Stomach smooth muscle (tissue), 2 donors: ENCODE results near the gene UNC13B.

Experiments used
- H3K27ac ChIP-seq: one replicate; pipeline ENCODE4 v1.7.0; 2013; ENCODE audit warnings: mild to moderate bottlenecking, low read length, inconsistent platforms
- H3K27me3 ChIP-seq, 2 donors: one replicate each; pipeline ENCODE4 v1.7.0; 2013; ENCODE audit warnings: low read length in 2 of 2; ENCODE audit not compliant: insufficient read depth in 2 of 2, control insufficient read depth in 1 of 2
- H3K36me3 ChIP-seq, 2 donors: one replicate each; pipeline ENCODE4 v1.7.0; 2013; ENCODE audit warnings: low read length in 2 of 2; ENCODE audit not compliant: control insufficient read depth in 2 of 2, insufficient read depth in 2 of 2
- H3K4me1 ChIP-seq: one replicate; pipeline ENCODE4 v1.7.0; 2013; ENCODE audit warnings: low read length; ENCODE audit not compliant: control insufficient read depth, insufficient read depth
- H3K4me3 ChIP-seq, 2 donors: one replicate each; pipeline ENCODE4 v1.7.0; 2013; ENCODE audit warnings: low read length in 2 of 2
- H3K9ac ChIP-seq, 2 donors: one replicate each; pipeline ENCODE4 v1.7.0; 2013; ENCODE audit warnings: low read length in 2 of 2, mild to moderate bottlenecking in 1 of 2
- H3K9me3 ChIP-seq, 2 donors: one replicate each; pipeline ENCODE4 v1.7.0; 2013; ENCODE audit warnings: low read length in 2 of 2; ENCODE audit not compliant: control insufficient read depth in 2 of 2
- donor health status: healthy.
- donor health status: Pancreatic carcinoma.

UNC13B gene

DNA sequence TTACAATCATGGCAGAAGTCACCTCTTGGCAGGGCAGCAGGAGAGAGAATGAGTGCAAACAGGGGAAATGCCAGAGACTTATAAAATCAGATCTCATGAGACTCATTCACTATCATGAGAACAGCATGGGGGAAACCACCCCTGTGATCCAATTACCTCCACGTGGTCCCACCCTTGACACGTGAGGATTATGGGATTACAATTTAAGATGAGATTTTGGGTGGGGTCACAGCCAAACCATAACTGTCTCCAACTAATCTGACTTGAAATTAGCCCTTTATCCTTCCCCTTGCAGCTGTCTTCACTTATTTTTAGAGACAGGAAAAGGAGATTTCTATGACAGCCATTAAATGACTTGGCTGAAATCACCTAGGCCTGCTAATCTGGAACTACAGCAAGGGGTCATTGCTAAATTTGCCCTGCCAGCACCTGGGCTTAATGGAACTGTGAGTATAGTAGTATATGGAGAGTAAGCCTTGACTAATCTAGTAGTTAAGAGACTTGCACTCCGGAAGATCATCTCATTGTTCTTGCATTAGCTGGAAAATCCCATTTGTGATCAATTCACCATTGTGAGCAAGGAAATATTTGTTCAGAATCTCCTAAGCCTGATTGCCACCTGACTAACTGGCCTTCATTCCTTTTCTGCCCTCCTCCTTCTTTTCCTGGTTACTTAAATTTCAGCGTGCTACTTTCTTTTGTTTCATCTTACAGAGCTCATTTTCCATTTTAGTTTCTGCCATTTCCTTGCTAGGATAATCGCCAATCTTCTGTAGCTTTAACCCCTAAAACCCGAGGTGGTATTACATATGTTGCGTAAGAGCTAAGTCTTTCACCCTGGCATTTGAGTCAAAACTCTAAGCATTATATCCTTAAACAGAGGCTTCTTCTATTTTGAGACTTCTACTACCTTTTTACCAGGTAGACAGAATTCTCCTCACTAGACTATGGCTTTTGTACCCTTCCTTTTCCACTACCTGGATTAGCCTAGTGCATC, 262.8 kb downstream of the UNC13B start:
- no peak overlapping the region for H3K9ac ChIP-seq
- no peaks in the 10 kb centered on the region for H3K27me3 ChIP-seq
- no peaks in the 10 kb centered on the region for H3K4me1 ChIP-seq
- no peaks in the 10 kb centered on the region for H3K9me3 ChIP-seq
- H3K36me3 ChIP-seq: no peaks in the 10 kb centered on the region
- no peak overlapping the region for H3K27ac ChIP-seq
- no peak overlapping the region for H3K4me3 ChIP-seq

DNA sequence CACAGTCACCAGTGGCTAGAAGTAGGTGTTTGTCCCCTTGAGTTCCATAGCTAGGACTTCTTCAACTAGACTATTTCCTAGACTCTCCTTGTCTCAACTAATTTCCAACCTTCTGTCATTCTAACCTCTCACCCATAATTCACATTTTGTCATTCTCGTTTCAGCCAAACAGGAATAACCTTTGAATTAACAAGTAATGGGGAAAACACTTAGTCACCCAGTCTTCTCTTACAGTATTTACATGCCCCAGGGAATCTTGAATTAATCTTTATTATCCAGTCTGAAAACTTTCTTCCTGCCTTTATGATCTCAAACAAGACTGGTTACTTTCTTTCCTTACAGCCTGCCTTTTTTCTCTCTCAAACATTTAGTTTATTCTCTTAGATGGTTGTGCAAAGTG, 264.8 kb downstream of the UNC13B start:
- Histone ChIP-seq H3K27me3 (no peaks in the 10 kb centered on the region), H3K36me3 (no peaks in the 10 kb centered on the region), H3K9me3 (no peaks in the 10 kb centered on the region), H3K4me3 (no peak overlapping the region), H3K4me1 (no peaks in the 10 kb centered on the region), H3K9ac (no peak overlapping the region), H3K27ac (no peak overlapping the region)

DNA sequence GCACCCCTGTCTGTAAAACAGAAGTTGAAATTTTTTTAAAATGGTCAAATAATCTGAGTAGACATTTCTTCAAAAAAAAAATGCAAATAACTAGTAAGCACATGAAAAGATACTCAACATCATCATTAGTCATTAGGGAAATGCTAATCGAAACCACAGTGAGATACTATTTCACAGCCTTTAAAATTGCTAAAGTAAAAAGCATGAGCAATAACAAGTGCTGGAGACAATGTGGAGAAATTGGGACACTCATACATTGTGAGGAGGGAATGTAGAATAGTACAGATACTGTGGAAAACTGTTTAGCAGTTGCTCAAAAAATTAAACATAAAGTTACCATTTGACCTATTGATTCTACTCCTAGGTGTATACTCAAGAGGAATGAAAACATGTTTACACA, 269.7 kb downstream of the UNC13B start:
- Histone ChIP-seq H3K4me3 (no peak overlapping the region), H3K4me1 (no peaks in the 10 kb centered on the region), H3K9ac (no peak overlapping the region), H3K27ac (no peak overlapping the region), H3K27me3 (no peaks in the 10 kb centered on the region), H3K36me3 (no peaks in the 10 kb centered on the region), H3K9me3 (no peaks in the 10 kb centered on the region)

DNA sequence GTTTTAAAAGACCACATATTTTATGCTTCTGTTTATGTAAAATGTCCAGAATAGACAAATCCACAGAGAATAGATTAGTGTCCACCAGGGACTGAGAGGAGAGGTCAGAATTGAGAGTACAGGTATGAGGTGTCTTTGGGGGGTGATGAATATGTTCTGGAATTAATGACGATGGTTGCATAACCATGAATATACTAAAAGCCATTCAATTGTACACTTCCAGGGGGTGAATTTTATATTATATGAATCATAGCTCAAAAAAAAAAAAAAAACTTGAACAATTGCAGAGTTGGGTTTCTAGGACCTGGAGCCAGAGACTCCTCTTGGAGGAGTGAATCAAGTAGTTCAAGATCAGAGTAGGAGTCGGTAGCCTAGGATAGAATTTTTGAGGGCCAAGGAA, 270.3 kb downstream of the UNC13B start:
- no peaks in the 10 kb centered on the region for H3K4me1 ChIP-seq
- H3K9ac ChIP-seq: no peak overlapping the region
- no peak overlapping the region for H3K27ac ChIP-seq
- H3K27me3 ChIP-seq: no peaks in the 10 kb centered on the region
- no peaks in the 10 kb centered on the region for H3K9me3 ChIP-seq
- no peaks in the 10 kb centered on the region for H3K36me3 ChIP-seq
- no peak overlapping the region for H3K4me3 ChIP-seq

DNA sequence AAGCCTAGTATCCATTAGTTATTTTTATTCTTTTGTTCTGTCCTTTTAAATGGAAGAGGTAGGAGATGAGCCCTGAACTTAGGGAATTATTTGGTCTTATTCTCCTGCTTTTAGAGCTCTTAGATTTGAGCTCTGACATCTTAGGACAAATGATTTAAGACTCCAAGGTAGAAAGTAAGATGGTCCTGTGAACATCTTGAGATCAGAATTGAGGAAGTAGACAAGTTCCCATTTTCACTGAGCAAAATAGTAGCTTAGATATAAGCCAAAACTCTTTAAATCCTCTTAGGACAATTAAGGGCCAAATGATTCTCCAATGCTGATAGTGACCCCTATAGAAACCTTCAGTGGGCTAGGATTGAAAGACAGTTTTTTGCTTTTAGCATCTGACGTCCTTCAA, 275.1 kb downstream of the UNC13B start:
- no peak overlapping the region for H3K9ac ChIP-seq
- no peaks in the 10 kb centered on the region for H3K36me3 ChIP-seq
- H3K4me1 ChIP-seq: no peaks in the 10 kb centered on the region
- H3K27ac ChIP-seq: no peak overlapping the region
- H3K9me3 ChIP-seq: no peaks in the 10 kb centered on the region
- H3K27me3 ChIP-seq: no peaks in the 10 kb centered on the region
- H3K4me3 ChIP-seq: no peak overlapping the region

DNA sequence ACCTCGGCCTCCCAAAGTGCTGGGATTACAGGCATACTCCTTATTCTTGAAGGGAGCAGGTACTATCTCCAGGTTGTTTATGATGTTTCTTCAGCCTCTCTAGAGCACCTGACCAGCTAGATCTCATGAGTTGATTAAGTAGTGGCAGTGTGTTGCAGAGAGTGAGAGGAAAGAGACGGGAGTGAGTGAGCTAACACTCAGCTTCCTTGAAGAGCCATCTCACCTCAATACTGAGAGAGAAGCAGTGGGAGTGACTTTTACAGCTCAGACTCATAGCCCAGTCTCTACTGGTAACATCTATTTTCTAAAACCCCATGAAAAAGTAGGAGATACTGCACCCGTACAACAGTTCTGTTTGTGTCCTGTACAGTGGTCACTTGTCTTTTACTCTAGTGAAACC, 284.2 kb downstream of the UNC13B start:
- Histone ChIP-seq H3K36me3 (no peaks in the 10 kb centered on the region), H3K27ac (no peak overlapping the region), H3K4me1 (no peaks in the 10 kb centered on the region), H3K9me3 (no peaks in the 10 kb centered on the region), H3K27me3 (no peaks in the 10 kb centered on the region), H3K9ac (no peak overlapping the region), H3K4me3 (no peak overlapping the region)

DNA sequence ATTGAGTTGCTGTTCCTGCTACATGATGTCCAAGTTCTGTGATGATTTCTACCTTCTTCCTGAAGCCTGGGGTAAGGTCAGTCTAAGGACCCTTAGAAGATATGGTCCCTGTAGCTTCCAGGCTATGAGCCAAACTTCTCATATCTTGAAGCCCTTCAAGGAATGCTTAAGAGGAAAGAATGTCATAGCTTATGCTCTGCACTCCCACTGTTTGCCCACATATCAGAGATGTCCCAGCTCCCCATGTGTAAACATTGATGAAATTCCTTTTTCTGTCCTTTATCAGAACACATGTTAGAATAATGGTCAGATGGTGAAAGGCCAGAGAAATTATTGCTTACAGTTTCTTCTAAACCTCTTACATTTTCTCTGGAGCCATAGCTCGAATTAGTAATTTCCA, 286.7 kb downstream of the UNC13B start:
- Histone ChIP-seq H3K9me3 (no peaks in the 10 kb centered on the region), H3K4me3 (no peak overlapping the region), H3K4me1 (peaks cover 2% of the 10 kb centered on the region), H3K36me3 (no peaks in the 10 kb centered on the region), H3K27me3 (peaks cover 3 to 5% of the 10 kb centered on the region in 2 donors), H3K9ac (no peak overlapping the region), H3K27ac (no peak overlapping the region)

DNA sequence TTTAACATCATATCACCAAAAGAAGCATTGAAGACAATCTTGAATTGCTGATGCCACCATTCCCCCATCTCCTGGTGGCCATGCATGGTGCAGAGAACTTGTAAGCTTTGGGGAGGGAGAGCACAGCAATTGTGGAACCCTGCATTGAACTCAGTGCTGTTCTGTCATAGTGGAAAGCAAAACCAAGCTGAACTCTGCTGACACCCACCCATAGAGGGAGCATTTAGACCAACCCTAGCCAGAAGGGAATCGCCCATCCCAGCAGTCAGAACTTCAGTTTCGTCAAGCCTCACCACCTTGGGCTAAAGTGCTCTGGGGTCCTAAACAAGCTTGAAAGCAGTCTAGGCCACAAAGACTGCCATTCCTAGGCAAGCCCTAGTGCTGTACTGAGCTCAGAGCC, 290.7 kb downstream of the UNC13B start:
- peaks cover 2% of the 10 kb centered on the region for H3K4me1 ChIP-seq

DNA sequence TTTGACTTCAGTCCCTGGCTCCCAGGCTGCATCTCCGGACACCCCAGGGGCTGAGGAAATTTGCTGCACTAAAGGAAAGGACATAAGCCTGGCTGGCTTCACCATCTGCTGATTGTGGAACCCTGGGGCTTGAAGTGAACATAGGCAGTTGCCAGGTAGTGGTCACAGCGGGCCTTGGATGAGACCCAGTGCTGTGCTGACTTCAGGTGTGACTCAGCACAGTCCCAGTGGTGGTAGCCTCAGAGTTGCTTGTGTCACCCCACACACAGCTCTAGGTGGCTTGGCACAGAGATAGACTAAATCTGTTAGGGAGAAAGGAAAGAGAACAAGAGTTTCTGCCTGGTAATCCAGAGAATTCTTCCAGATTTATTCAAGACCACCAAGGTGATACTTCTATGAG, 292.0 kb downstream of the UNC13B start:
- H3K27ac ChIP-seq: no peak overlapping the region
- no peaks in the 10 kb centered on the region for H3K9me3 ChIP-seq
- no peak overlapping the region for H3K4me3 ChIP-seq
- peaks cover 2% of the 10 kb centered on the region for H3K4me1 ChIP-seq
- H3K36me3 ChIP-seq: no peaks in the 10 kb centered on the region
- peaks cover 3 to 5% of the 10 kb centered on the region in 2 donors for H3K27me3 ChIP-seq
- H3K9ac ChIP-seq: no peak overlapping the region

More for the DNA sequence above, 290.7 kb downstream of the UNC13B start:
- no peak overlapping the region for H3K4me3 ChIP-seq
- H3K9ac ChIP-seq: no peak overlapping the region
- peaks cover 3 to 5% of the 10 kb centered on the region in 2 donors for H3K27me3 ChIP-seq
- H3K27ac ChIP-seq: no peak overlapping the region
- H3K36me3 ChIP-seq: no peaks in the 10 kb centered on the region
- H3K9me3 ChIP-seq: no peaks in the 10 kb centered on the region
